ENCODE results near the gene HPS5. TPM values are rescaled to one million over a fixed set of nuclear protein-coding genes. Genes with fewer than 3 reads are reported as not detected.

HPS5 gene
- total and polyA plus RNA-seq, 2 of the 13 experiments (the other 11 are each of a cell fraction or from before 2014, with no cell fraction given): 6.6 to 25.5 TPM

DNA sequence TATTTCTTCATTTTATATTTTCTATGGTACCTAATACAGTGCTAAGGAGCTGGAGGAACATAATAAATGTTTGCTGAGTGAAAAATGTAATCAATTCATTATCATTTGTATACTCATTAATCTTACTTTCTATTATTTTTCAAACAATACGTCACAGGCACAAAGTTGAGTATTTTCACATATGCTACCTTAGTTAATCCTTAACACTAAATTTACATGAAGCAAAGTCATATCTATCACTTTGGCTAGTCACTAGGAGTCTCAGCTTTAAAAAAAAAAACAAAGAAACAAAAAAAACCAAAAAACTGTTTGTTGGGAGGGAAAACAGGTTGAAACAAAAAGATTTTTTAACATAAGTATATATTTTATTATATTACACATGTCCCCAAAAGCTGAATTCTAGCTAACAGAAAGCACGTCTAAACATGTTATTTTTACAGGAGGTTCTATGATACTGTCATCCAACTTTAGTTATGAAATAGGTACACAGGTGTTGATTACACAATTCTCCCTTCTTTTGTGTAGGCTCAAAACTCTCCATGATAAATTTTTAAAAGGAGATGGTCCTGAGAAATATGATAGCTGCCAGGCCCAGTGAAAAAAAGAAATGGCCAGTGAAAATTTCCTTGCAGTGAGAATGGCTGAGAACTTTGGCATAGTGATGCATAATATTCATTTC, 14.3 kb downstream of the HPS5 start:
- CTCF ChIA-PET (ENCODE audit: low intra/inter-chr PET ratio, low total read pairs): no interaction called here
- no peaks in the 10 kb centered on the region for H3K27me3 ChIP-seq (ENCODE audit: control insufficient read depth in 1 of 2, insufficient read depth in 2 of 2, low read length in 2 of 2)
- no peak for FAIRE-seq
- H3K27ac ChIP-seq (ENCODE audit: extremely low read length, insufficient read depth, low read length): no peak overlapping the region
- peaks cover 7 to 67% of the 10 kb centered on the region in 2 experiments for H3K36me3 ChIP-seq (replicated peaks in 1 of 2; ENCODE audit: control insufficient read depth in 1 of 2, insufficient read depth in 2 of 2, low read length in 2 of 2)
- peaks cover 12% of the 10 kb centered on the region for H3K4me1 ChIP-seq (ENCODE audit: insufficient read depth, low read length)
- no peak for TF ChIP-seq ZNF431 (CRISPR knock-in tag; IDR thresholded peaks at IDR 0.05; ENCODE audit: borderline replicate concordance, low read depth)
- 0 out of 2 replicates have a peak, but pooled peaks have one; percentile 12 for TF ChIP-seq CEBPB (IDR thresholded peaks at IDR 0.05; ENCODE audit: borderline replicate concordance, low read depth, low read length)
- TF ChIP-seq ZNF335 (CRISPR knock-in tag; IDR thresholded peaks at IDR 0.05): no peak
- WGBS (ENCODE audit: low lambda C conversion rate): 96% methylated on average over 2 of the region's 2 CpGs
- no TSS peak for BruUV-seq (replicated peaks)
- in situ Hi-C loops (cut with HindIII; ENCODE audit: extremely low pct_ligation_motif_present, low pct_unique_long_range_greater_than_20kb) (no loop called here), intact Hi-C loops (cut with micrococcal nuclease; ENCODE audit: unreplicated experiment) (no loop called here)
- no peak for DNase-seq (ENCODE audit: low spot score)
- H4K20me1 ChIP-seq (ENCODE audit: insufficient read depth, low read length): no peaks in the 10 kb centered on the region
- H3K9me3 ChIP-seq (ENCODE audit: low read length): no peaks in the 10 kb centered on the region
- no peak for ATAC-seq
- H3K9ac ChIP-seq (ENCODE audit: insufficient read depth, low read depth, low read length): no peak overlapping the region
- no peaks in the 10 kb centered on the region for H3K79me2 ChIP-seq (ENCODE audit: insufficient read depth, low read length)
- no peak overlapping the region for H3K4me3 ChIP-seq (replicated peaks in 1 of 3; ENCODE audit: insufficient read depth in 1 of 3, low read depth in 2 of 3, low read length in 3 of 3)
- POLR2A ChIA-PET: interaction anchor here (0.7 kb wide), 1 partner anchor 14 kb away, joined by 3 read pairs; the partner anchor contains the start of gene HPS5
- no peak overlapping the region for H2AFZ ChIP-seq (ENCODE audit: low read length)
- no peak overlapping the region for H3K4me2 ChIP-seq (ENCODE audit: low read depth, low read length)

DNA sequence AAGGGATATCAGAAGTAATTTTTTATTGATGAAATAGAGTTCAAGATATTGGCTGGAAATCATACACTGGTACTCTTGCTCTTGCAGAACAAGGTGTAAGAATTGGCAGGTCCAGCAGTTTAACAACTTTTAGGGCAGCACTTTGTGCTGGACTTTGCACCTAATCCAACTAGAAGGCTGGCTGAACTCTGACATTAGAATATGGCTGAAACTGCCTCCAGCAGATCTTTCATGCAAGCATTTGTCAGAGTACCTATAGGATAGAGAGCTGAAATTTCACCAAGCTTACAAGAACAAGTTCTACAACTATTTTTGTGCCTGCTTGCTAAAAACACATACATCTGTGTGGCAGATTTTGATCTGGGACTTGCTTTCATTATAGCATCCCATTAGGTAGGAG, 17.2 kb downstream of the HPS5 start:
- Histone ChIP-seq H3K27me3 (ENCODE audit: control insufficient read depth in 1 of 2, insufficient read depth in 2 of 2, low read length in 2 of 2) (no peaks in the 10 kb centered on the region), H3K9me3 (ENCODE audit: low read length) (no peaks in the 10 kb centered on the region), H3K4me2 (ENCODE audit: low read depth, low read length) (no peak overlapping the region), H3K4me3 (replicated peaks in 1 of 3; ENCODE audit: insufficient read depth in 1 of 3, low read depth in 2 of 3, low read length in 3 of 3) (no peak overlapping the region), H4K20me1 (ENCODE audit: insufficient read depth, low read length) (no peaks in the 10 kb centered on the region), H3K9ac (ENCODE audit: insufficient read depth, low read depth, low read length) (no peak overlapping the region), H3K4me1 (ENCODE audit: insufficient read depth, low read length) (peaks cover 10% of the 10 kb centered on the region), H3K27ac (ENCODE audit: extremely low read length, insufficient read depth, low read length) (no peak overlapping the region), H3K36me3 (replicated peaks in 1 of 2; ENCODE audit: control insufficient read depth in 1 of 2, insufficient read depth in 2 of 2, low read length in 2 of 2) (peaks cover 5 to 60% of the 10 kb centered on the region in 2 experiments), H3K79me2 (ENCODE audit: insufficient read depth, low read length) (no peaks in the 10 kb centered on the region), H2AFZ (ENCODE audit: low read length) (no peak overlapping the region)
- intact Hi-C loops (cut with micrococcal nuclease; ENCODE audit: unreplicated experiment): no loop called here
- ATAC-seq (no peak), FAIRE-seq (no peak), DNase-seq (ENCODE audit: low spot score) (no peak)
- TF ChIP-seq HNF4A (CRISPR knock-in tag; IDR thresholded peaks at IDR 0.05) (peak; percentile 47), ZNF589 (CRISPR knock-in tag; conservative IDR thresholded peaks at IDR 0.05) (no peak), POLR2G (IDR thresholded peaks at IDR 0.05; ENCODE audit: low read depth, low read length) (no peak), HNF4G (IDR thresholded peaks at IDR 0.05; ENCODE audit: borderline replicate concordance, low read depth, low read length) (0 out of 2 replicates have a peak, but pooled peaks have one; percentile 17), HNF4G (CRISPR knock-in tag; IDR thresholded peaks at IDR 0.05; ENCODE audit: borderline replicate concordance, low read depth) (no peak)
- in situ Hi-C loops (cut with HindIII; ENCODE audit: extremely low pct_ligation_motif_present, low pct_unique_long_range_greater_than_20kb): no loop called here
- ChIA-PET POLR2A (interaction anchor here (1.5 to 2.1 kb wide), 2 partner anchors 17 to 90 kb away, joined by 5 to 6 read pairs; partner anchors contain the start of gene HPS5), CTCF (ENCODE audit: low intra/inter-chr PET ratio, low total read pairs) (no interaction called here)
- BruUV-seq (replicated peaks): no TSS peak
